Transverse colon (tissue), 4 donors: ENCODE data around the gene ADGRA3.

ENCODE experiments used
- CTCF ChIP-seq, 5 experiments: fragments of 200-600 bp in 3 of 5; fragments of 450-650 bp in 2 of 5; sonication (generic) in 3 of 5; IDR thresholded peaks; 1 replicate in 2 of 5; 2 replicates in 3 of 5; pipeline ENCODE4 v1.5.1; 2016 to 2017; ENCODE audit warnings: antibody characterized with exemption in 5 of 5, inconsistent platforms in 3 of 5, mild to moderate bottlenecking in 2 of 5, moderate library complexity in 1 of 5
- EP300 ChIP-seq: sonication (generic); formaldehyde crosslinking; IDR thresholded peaks from one replicate; pipeline ENCODE4 v1.6.1; 2017; ENCODE audit warnings: antibody characterized with exemption, low read depth
- POLR2A ChIP-seq: fragments of 450-650 bp; IDR thresholded peaks from one replicate; pipeline ENCODE4 v1.6.1; 2016; ENCODE audit warnings: antibody characterized with exemption, mild to moderate bottlenecking, moderate library complexity
- POLR2AphosphoS5 ChIP-seq, 3 donors: sonication (generic); formaldehyde crosslinking; IDR thresholded peaks; one replicate each; pipeline ENCODE4 v1.6.1; 2016; ENCODE audit warnings: antibody characterized with exemption in 3 of 3

- TF ChIP-seq CTCF (IDR thresholded peaks at IDR 0.05) (no peak), POLR2AphosphoS5 (IDR thresholded peaks at IDR 0.05) (no peak), POLR2A (no peak), EP300 (no peak)
These were observed 14.2 kb downstream of the ADGRA3 start for GRCh38 chr4:22501715-22502095.
